Measurements from ENCODE around the gene CCDC6.

DNA sequence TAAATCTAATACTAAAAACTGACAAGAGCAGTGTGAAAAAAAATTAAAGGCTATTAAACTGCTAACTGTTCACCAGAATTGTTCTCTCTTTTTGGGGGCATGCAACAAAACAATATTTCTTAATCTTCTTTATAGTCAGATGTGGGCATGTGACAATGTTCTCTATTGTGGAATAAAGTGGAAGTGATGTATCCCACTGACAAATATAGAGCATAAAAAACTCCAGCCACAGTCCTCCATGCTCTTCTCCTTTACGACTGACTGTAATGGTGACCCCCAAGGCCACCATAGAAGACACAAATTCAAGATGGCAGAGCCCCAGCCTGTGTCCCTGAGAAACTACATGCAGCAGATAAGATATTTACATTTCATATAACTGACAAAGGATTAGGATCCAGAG is 11.6 kb upstream of the CCDC6 start:
- TF ChIP-seq, protein P1, sequence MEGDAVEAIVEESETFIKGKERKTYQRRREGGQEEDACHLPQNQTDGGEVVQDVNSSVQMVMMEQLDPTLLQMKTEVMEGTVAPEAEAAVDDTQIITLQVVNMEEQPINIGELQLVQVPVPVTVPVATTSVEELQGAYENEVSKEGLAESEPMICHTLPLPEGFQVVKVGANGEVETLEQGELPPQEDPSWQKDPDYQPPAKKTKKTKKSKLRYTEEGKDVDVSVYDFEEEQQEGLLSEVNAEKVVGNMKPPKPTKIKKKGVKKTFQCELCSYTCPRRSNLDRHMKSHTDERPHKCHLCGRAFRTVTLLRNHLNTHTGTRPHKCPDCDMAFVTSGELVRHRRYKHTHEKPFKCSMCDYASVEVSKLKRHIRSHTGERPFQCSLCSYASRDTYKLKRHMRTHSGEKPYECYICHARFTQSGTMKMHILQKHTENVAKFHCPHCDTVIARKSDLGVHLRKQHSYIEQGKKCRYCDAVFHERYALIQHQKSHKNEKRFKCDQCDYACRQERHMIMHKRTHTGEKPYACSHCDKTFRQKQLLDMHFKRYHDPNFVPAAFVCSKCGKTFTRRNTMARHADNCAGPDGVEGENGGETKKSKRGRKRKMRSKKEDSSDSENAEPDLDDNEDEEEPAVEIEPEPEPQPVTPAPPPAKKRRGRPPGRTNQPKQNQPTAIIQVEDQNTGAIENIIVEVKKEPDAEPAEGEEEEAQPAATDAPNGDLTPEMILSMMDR (IDR thresholded peaks at IDR 0.05) = no peak
- no peak for TF ChIP-seq POLR2A (IDR thresholded peaks at IDR 0.05)

All from testis (tissue), 2 donors.